Chondrocyte (in vitro differentiated cells): Measurements from ENCODE around the gene MBP. TPM values are rescaled to one million over a fixed set of nuclear protein-coding genes. Genes with fewer than 3 reads are reported as not detected.
A peak's percentile ranks its signal among the peaks of the same experiment; 100 is the strongest.

ENCODE experiments used
- DNase-seq: peaks from one replicate; pipeline ENCODE4 v3.0.0; 2021; ENCODE audit warnings: mixed read lengths, low spot score
- H3K27ac Mint-ChIP-seq: one replicate; pipeline ENCODE4 v1.8.0; 2021; ENCODE audit warnings: mild to moderate bottlenecking, moderate library complexity, mixed read lengths; ENCODE audit not compliant: unreplicated experiment
- H3K27me3 Mint-ChIP-seq: 2 replicates; pipeline ENCODE4 v1.8.0; 2021; ENCODE audit warnings: low read depth, mixed read lengths
- H3K36me3 Mint-ChIP-seq: 2 replicates; pipeline ENCODE4 v1.8.0; 2021; ENCODE audit warnings: low read depth, mixed read lengths
- H3K4me1 Mint-ChIP-seq: 2 replicates; pipeline ENCODE4 v1.8.0; 2021; ENCODE audit warnings: low read depth, mild to moderate bottlenecking, mixed read lengths
- H3K4me3 Mint-ChIP-seq: one replicate; pipeline ENCODE4 v1.8.0; 2021; ENCODE audit warnings: mild to moderate bottlenecking, moderate library complexity, mixed read lengths; ENCODE audit not compliant: unreplicated experiment
- H3K9me3 Mint-ChIP-seq: 2 replicates; pipeline ENCODE4 v1.8.0; 2021; ENCODE audit warnings: low read depth, mixed read lengths
- total RNA-seq: library from RNA; stranded (reverse); gene quantifications from 3 replicates; pipeline ENCODE4 v1.2.1, GENCODE V29; 2021
- TF ChIP-seq, protein P1 (sequence below): fragments of 200-600 bp; sonication (generic); IDR thresholded peaks from 2 replicates; pipeline ENCODE4 v1.5.0; 2021; ENCODE audit warnings: antibody characterized with exemption, mild to moderate bottlenecking, moderate library complexity

The MBP gene
- total RNA-seq, 1 donor from 2014 or later = 15.9 TPM

DNA sequence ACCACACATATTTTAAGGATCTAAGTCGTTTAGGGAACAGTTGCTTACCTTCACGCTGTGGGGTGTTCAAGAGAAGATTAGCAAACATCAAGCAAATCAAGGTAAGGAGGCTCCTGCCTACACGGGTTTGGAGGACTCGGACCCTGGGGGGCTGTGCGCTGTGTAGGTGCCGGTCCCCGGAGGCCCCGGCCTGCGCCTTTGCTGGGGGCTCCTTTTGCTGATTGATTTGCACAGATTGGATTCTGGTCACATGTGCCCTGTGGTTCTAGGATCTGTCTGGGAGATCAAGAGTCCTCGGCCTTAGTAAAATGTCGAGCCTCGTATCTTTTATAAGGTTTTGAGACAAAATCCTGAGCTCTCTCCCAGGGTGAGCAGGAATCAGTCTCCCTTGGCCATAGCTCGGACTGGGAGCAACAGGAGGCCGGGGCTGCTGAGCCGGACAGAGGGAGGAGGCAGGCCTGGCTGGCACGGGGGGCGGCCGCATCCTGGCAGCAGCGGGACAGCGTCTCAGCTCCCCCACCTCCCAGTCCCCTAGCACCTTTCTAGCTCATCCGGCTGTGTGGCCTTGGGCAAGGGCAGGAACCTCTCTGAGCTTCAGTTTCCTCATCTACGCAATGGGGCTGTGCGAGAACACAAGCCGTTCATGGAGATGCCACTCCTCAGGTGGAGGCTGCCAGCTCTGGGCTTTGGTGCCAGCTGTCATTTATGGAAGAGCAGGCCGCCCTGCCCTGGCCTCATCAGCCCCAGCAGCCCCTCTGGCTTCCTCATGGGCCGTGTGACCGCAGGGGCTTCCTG, 147.2 kb downstream of the MBP start:
- no peak for DNase-seq
- TF ChIP-seq, protein P1, sequence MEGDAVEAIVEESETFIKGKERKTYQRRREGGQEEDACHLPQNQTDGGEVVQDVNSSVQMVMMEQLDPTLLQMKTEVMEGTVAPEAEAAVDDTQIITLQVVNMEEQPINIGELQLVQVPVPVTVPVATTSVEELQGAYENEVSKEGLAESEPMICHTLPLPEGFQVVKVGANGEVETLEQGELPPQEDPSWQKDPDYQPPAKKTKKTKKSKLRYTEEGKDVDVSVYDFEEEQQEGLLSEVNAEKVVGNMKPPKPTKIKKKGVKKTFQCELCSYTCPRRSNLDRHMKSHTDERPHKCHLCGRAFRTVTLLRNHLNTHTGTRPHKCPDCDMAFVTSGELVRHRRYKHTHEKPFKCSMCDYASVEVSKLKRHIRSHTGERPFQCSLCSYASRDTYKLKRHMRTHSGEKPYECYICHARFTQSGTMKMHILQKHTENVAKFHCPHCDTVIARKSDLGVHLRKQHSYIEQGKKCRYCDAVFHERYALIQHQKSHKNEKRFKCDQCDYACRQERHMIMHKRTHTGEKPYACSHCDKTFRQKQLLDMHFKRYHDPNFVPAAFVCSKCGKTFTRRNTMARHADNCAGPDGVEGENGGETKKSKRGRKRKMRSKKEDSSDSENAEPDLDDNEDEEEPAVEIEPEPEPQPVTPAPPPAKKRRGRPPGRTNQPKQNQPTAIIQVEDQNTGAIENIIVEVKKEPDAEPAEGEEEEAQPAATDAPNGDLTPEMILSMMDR = no peak
- Mint-ChIP-seq H3K36me3 (no peaks in the 10 kb centered on the region), H3K9me3 (no peaks in the 10 kb centered on the region), H3K4me3 (no peak overlapping the region), H3K27ac (no peak overlapping the region), H3K27me3 (peaks cover 8% of the 10 kb centered on the region), H3K4me1 (peaks cover 6% of the 10 kb centered on the region)

DNA sequence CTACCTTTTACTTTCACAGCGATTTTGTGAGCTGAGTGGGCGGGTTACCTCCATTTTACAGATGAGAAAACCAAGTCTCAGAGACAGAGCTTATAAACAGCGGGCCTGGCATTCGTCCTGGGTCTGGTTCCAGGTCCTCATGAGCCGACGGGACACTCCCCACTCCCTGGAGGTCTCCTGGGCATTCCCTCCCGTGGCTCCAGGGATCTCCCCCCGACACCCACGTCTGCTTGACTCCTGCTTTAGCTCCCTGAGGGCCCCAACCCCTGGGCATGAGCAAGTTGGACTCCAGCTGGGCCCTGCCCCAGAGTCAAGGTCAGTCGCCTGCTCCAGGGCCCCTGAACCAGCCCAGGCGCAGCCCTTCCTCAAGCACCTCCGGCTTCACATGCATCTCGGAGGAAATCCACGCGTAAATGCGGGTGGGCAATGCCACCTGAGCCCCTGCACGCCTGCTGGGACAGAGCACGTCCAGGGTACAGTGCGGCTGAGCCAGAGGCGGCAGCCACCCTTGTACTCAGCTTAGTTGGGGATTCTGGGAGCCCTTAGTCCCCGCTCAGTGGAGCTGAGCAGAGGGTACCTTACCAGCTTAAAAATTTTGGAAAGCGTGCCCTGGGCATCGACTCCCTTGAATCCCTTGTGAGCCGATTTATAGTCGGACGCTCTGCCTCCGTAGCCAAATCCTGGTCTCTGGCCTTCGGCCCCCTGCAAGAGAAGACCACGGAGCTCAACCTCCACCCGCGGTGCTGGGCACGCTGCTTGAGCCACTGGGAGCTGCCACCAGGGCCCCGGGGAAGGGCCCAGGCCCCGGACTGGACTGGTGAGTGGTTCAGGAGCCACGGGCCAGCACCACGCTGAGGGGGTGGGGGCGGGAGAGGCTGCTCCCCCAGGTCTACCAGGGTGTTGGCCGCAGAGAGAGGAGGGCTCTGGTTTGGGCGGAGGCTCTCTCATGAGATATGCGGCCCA, 148.1 kb downstream of the MBP start:
- no peak overlapping the region for H3K27ac Mint-ChIP-seq
- DNase-seq = no peak
- peaks cover 2% of the 10 kb centered on the region for H3K36me3 Mint-ChIP-seq
- H3K4me3 Mint-ChIP-seq = no peak overlapping the region
- H3K4me1 Mint-ChIP-seq = peaks cover 6% of the 10 kb centered on the region
- H3K9me3 Mint-ChIP-seq = no peaks in the 10 kb centered on the region
- H3K27me3 Mint-ChIP-seq = peaks cover 6% of the 10 kb centered on the region
- TF ChIP-seq, protein P1 = no peak

DNA sequence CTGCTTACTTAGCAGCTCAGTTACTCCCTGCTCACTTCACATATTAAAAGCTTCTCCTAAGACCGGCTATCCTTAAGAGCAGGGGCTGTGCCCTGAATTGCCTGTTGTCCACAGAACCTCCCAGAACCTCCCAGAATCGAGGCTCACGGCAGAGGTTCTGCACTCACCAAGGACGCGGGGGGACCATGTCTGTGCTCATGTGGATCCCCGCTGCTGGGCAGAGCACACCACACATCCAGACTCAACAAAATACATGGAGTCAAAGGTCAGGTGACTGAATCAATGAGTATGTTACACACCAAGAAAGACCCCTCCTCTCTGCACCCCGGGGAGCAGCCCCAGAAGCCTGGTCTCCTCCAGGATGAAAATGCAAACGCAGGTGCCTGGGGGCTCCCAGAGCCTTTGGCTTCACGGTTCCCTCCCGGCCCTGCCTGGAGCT, 149.0 kb downstream of the MBP start:
- no peak for DNase-seq
- Mint-ChIP-seq H3K4me3 (no peak overlapping the region), H3K27me3 (peaks cover 6% of the 10 kb centered on the region), H3K4me1 (peaks cover 6% of the 10 kb centered on the region), H3K27ac (no peak overlapping the region), H3K9me3 (no peaks in the 10 kb centered on the region), H3K36me3 (peaks cover 9% of the 10 kb centered on the region)
- TF ChIP-seq, protein P1 = peak; percentile 56

DNA sequence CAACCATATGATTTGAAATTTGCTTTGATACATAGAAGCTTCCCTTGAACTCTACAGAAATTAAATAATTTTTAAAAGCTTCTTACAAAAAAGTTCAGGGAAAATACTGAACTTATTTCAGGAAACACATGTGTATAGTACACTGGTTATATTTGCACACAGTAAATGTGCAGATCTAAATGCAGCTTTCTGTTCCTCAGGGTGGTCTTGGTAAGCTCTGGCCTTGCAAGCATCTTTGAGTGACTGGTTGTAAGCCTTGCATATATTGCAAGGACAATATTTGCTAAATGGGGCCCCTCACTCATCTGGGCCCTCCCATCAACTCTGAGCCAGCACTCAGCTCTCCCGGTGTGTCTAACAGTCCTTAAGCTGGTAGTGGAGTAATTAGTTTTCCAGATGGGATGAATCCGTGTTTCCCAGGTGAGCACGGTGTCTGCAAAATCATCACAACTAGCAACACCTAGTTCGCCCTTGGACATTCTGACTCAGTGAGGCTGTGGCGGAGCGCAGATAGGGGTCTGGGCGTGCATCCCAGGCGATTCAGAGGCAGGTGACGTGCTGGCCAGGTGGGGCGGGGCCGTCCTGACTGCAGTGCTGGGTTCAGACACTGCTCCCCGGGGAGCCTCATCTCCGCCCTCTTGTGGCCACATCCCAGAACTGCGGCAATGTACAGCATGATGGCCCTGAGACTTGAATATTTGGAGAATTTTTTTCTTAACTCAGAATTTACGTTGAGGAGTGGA, 149.6 kb downstream of the MBP start:
- TF ChIP-seq, protein P1 = peak; percentile 92
- no peak overlapping the region for H3K27ac Mint-ChIP-seq
- peaks cover 3% of the 10 kb centered on the region for H3K27me3 Mint-ChIP-seq
- H3K9me3 Mint-ChIP-seq = no peaks in the 10 kb centered on the region
- DNase-seq = peak; percentile 89
- peaks cover 9% of the 10 kb centered on the region for H3K36me3 Mint-ChIP-seq
- H3K4me3 Mint-ChIP-seq = no peak overlapping the region
- peaks cover 6% of the 10 kb centered on the region for H3K4me1 Mint-ChIP-seq
